Activated B cell treated with CpG ODN at 0.5 μM for 24 hours (primary cell): ENCODE measurements around the gene SGK1. TPM values are rescaled to one million over a fixed set of nuclear protein-coding genes. Genes with fewer than 3 reads are reported as not detected.
A peak's percentile ranks its signal among the peaks of the same experiment; 100 is the strongest.
"Not testable (repeated sequence)": the region's sequence is repeated elsewhere in the genome, so short reads cannot be mapped to it uniquely, and the experiment has no call there.

Experiments
- ATAC-seq: fragments of 200-7000 bp; cut with Tn5 transposase; one replicate; pipeline ENCODE4 v1.10.0; 2021; ENCODE audit warnings: low read depth, mild to moderate bottlenecking, moderate library complexity
- CTCF ChIA-PET: fragments of 350-600 bp; sonication (Branson Sonifier 250); formaldehyde crosslinking; loops from one replicate; lab custom pipeline; 2021; ENCODE audit warnings: antibody characterized with exemption; lab: Charles Lee
- POLR2A ChIA-PET: fragments of 350-600 bp; sonication (Branson Sonifier 250); formaldehyde crosslinking; loops from one replicate; lab custom pipeline; 2021; ENCODE audit warnings: antibody characterized with exemption; lab: Charles Lee
- DNase-seq: peaks from one replicate; pipeline ENCODE4 v3.0.0; 2022
- H3K27ac Mint-ChIP-seq: one replicate; pipeline ENCODE4 v1.8.0; 2020; ENCODE audit warnings: mixed read lengths
- H3K27me3 Mint-ChIP-seq: one replicate; pipeline ENCODE4 v1.8.0; 2021; ENCODE audit warnings: mixed read lengths
- H3K36me3 Mint-ChIP-seq: one replicate; pipeline ENCODE4 v1.8.0; 2021; ENCODE audit warnings: low read depth, mixed read lengths
- H3K4me1 Mint-ChIP-seq: one replicate; pipeline ENCODE4 v1.8.0; 2021; ENCODE audit warnings: mixed read lengths
- H3K4me3 Mint-ChIP-seq: one replicate; pipeline ENCODE4 v1.8.0; 2020; ENCODE audit warnings: mild to moderate bottlenecking, mixed read lengths
- H3K9me3 Mint-ChIP-seq: one replicate; pipeline ENCODE4 v1.8.0; 2020; ENCODE audit warnings: mixed read lengths
- CTCF ChIP-seq: fragments of 200-600 bp; IDR thresholded peaks from one replicate; pipeline ENCODE4 v1.8.0; 2022; ENCODE audit warnings: antibody characterized with exemption, mild to moderate bottlenecking
- intact Hi-C: fragments of 100-400 bp; cut with micrococcal nuclease; formaldehyde crosslinking; loops from one replicate; pipeline ENCODE4 v1.15.1; 2024
- total RNA-seq: library from RNA; stranded (reverse); gene quantifications from 2 replicates; pipeline ENCODE4 v1.2.3, GENCODE V29; 2022

Gene SGK1
- total RNA-seq, 1 donor from 2014 or later = 36.2 TPM

GRCh38 chr6:134216301-134217010 lies 101.5 kb downstream of the SGK1 start:
- ATAC-seq = peak; percentile 74
- peaks cover 28% of the 10 kb centered on the region for H3K4me1 Mint-ChIP-seq
- H3K27me3 Mint-ChIP-seq = no peaks in the 10 kb centered on the region
- peak overlapping the region; percentile 1 for H3K4me3 Mint-ChIP-seq
- no peak for DNase-seq
- TF ChIP-seq CTCF = no peak
- peak overlapping the region; percentile 78 for H3K27ac Mint-ChIP-seq
- POLR2A ChIA-PET = interaction anchor here (0.9 to 1.5 kb wide), 4 partner anchors 11 to 157 kb away, joined by 3 to 4 read pairs (median 4); no protein-coding TSS in a partner anchor
- intact Hi-C loops = loop anchor here (1.0 to 5.0 kb wide), 3 partner anchors 17 to 39 kb away; no protein-coding TSS in a partner anchor
- peaks cover 6% of the 10 kb centered on the region for H3K9me3 Mint-ChIP-seq
- CTCF ChIA-PET = interaction anchor here (1.4 kb wide), 1 partner anchor 424 kb away, joined by 3 read pairs; no protein-coding TSS in a partner anchor
- no peaks in the 10 kb centered on the region for H3K36me3 Mint-ChIP-seq

GRCh38 chr6:134213410-134213809 lies 104.5 kb downstream of the SGK1 start:
- ATAC-seq, CTCF ChIA-PET, H3K4me3 Mint-ChIP-seq, DNase-seq, H3K27me3 Mint-ChIP-seq, intact Hi-C loops, H3K36me3 Mint-ChIP-seq, H3K27ac Mint-ChIP-seq, H3K9me3 Mint-ChIP-seq, POLR2A ChIA-PET: not testable (repeated sequence)
- H3K4me1 Mint-ChIP-seq = peaks cover 35% of the 10 kb centered on the region

GRCh38 chr6:134211297-134211696 lies 106.6 kb downstream of the SGK1 start:
- Mint-ChIP-seq H3K4me3 (no peak overlapping the region), H3K27ac (no peak overlapping the region), H3K36me3 (no peaks in the 10 kb centered on the region), H3K9me3 (no peaks in the 10 kb centered on the region), H3K4me1 (peaks cover 21% of the 10 kb centered on the region), H3K27me3 (no peaks in the 10 kb centered on the region)
- no peak for ATAC-seq
- DNase-seq = no peak
- ChIA-PET CTCF (no interaction called here), POLR2A (no interaction called here)
- intact Hi-C loops = no loop called here
- no peak for TF ChIP-seq CTCF

GRCh38 chr6:134207421-134207820 lies 110.5 kb downstream of the SGK1 start:
- ChIA-PET CTCF (no interaction called here), POLR2A (no interaction called here)
- intact Hi-C loops = no loop called here
- H3K4me3 Mint-ChIP-seq = no peak overlapping the region
- no peak for ATAC-seq
- DNase-seq = no peak
- H3K4me1 Mint-ChIP-seq = peaks cover 12% of the 10 kb centered on the region
- H3K27me3 Mint-ChIP-seq = no peaks in the 10 kb centered on the region
- H3K9me3 Mint-ChIP-seq = peaks cover 4% of the 10 kb centered on the region
- no peak for TF ChIP-seq CTCF
- H3K36me3 Mint-ChIP-seq = no peaks in the 10 kb centered on the region
- no peak overlapping the region for H3K27ac Mint-ChIP-seq

- DNase-seq (no peak), ATAC-seq (no peak)
- Mint-ChIP-seq H3K27ac (no peak overlapping the region), H3K4me3 (no peak overlapping the region), H3K36me3 (no peaks in the 10 kb centered on the region), H3K9me3 (peaks cover 4% of the 10 kb centered on the region), H3K4me1 (peaks cover 12% of the 10 kb centered on the region), H3K27me3 (no peaks in the 10 kb centered on the region)
- CTCF ChIA-PET = no interaction called here
- no peak for TF ChIP-seq CTCF
- intact Hi-C loops = no loop called here
- POLR2A ChIA-PET = interaction anchor here (0.7 kb wide), 1 partner anchor 25 kb away, joined by 3 read pairs; no protein-coding TSS in a partner anchor
Observed at GRCh38 chr6:134205366-134205765, 112.5 kb downstream of the SGK1 start.

GRCh38 chr6:134204759-134205158 lies 113.2 kb downstream of the SGK1 start:
- intact Hi-C loops, H3K27ac Mint-ChIP-seq, POLR2A ChIA-PET, H3K4me3 Mint-ChIP-seq, H3K9me3 Mint-ChIP-seq, CTCF ChIA-PET, DNase-seq, ATAC-seq, H3K27me3 Mint-ChIP-seq, H3K36me3 Mint-ChIP-seq: not testable (repeated sequence)
- peaks cover 13% of the 10 kb centered on the region for H3K4me1 Mint-ChIP-seq
